Heart left ventricle (tissue), 16 donors: ENCODE measurements around the gene PDE6A. TPM values are rescaled to one million over a fixed set of nuclear protein-coding genes. Genes with fewer than 3 reads are reported as not detected.
A peak's percentile ranks its signal among the peaks of the same experiment; 100 is the strongest.
"Not testable (repeated sequence)": the region's sequence is repeated elsewhere in the genome, so short reads cannot be mapped to it uniquely, and the experiment has no call there.

ENCODE experiments used
- ATAC-seq, 4 donors: fragments of 200-7000 bp; cut with Tn5 transposase; one replicate each; pipeline ENCODE4 v1.9.1; 2020 to 2022; ENCODE audit warnings: moderate library complexity in 4 of 4, mild to moderate bottlenecking in 3 of 4, moderate number of reproducible peaks in 1 of 4
- DNase-seq, 5 donors: peaks; one replicate each; pipeline ENCODE4 v3.0.0-alpha.2; 2020
- H3K27ac ChIP-seq, 12 donors: fragments of 200-600 bp; sonication (generic) in 4 of 12; one replicate each; pipeline versions ENCODE4 v1.5.0 to v1.8.0; 2016 to 2022; ENCODE audit warnings: mild to moderate bottlenecking in 2 of 12
- H3K27me3 ChIP-seq, 9 donors: fragments of 200-600 bp; sonication (generic) in 2 of 9; one replicate each; pipeline versions ENCODE4 v1.5.1 to v1.8.0; 2016 to 2022; ENCODE audit warnings: mild to moderate bottlenecking in 3 of 9
- H3K36me3 ChIP-seq, 9 donors: fragments of 200-600 bp; sonication (generic) in 2 of 9; one replicate each; pipeline versions ENCODE4 v1.5.0 to v1.8.0; 2018 to 2022; ENCODE audit warnings: mild to moderate bottlenecking in 2 of 9
- H3K4me1 ChIP-seq, 12 donors: fragments of 200-600 bp; sonication (generic) in 4 of 12; one replicate each; pipeline versions ENCODE4 v1.5.0 to v1.8.0; 2016 to 2022; ENCODE audit warnings: mild to moderate bottlenecking in 3 of 12
- H3K4me3 ChIP-seq, 12 donors: fragments of 200-600 bp; sonication (generic) in 4 of 12; one replicate each; pipeline versions ENCODE4 v1.5.0 to v1.8.0; 2017 to 2022; ENCODE audit warnings: mild to moderate bottlenecking in 9 of 12, moderate library complexity in 4 of 12
- H3K9me3 ChIP-seq, 12 donors: fragments of 200-600 bp; sonication (generic) in 4 of 12; one replicate each; pipeline versions ENCODE4 v1.5.0 to v1.8.0; 2016 to 2022; ENCODE audit warnings: mild to moderate bottlenecking in 1 of 12
- CTCF ChIP-seq, 12 donors: fragments of 200-600 bp; sonication (generic) in 4 of 12; IDR thresholded peaks; one replicate each; pipeline versions ENCODE4 v1.5.0 to v1.8.0; 2018 to 2022; ENCODE audit warnings: antibody characterized with exemption in 12 of 12, mild to moderate bottlenecking in 5 of 12
- POLR2A ChIP-seq, 2 donors: fragments of 450-650 bp; IDR thresholded peaks; one replicate each; pipeline ENCODE4 v1.6.1; 2017; ENCODE audit warnings: antibody characterized with exemption in 2 of 2, mild to moderate bottlenecking in 2 of 2, moderate library complexity in 2 of 2
- WGBS, 4 donors: extraction: QIAGEN DNeasy Blood & Tissue Kit in 2 of 4; methylation state at CpG; one replicate each; pipeline versions ENCODE4 v1.1.5 to v1.1.7; 2013 to 2018; 5-methylcytosine and 5-hydroxymethylcytosine counted together
- intact Hi-C, 10 donors: fragments of 100-400 bp; cut with DNase I; formaldehyde crosslinking; loops; one replicate each; pipeline versions ENCODE4 v1.11.1 to v1.14.2; 2022
- polyA plus RNA-seq, 2 donors: library from polyadenylated mRNA; stranded (reverse); fragments of 200-250 nt; gene quantifications; one replicate each; pipeline ENCODE4 v1.2.3, GENCODE V29; 2013
- total RNA-seq, 9 donors: library from RNA; depleted of rRNA in 2 of 9; stranded (reverse); fragments of >200 nt in 2 of 9; fragmentation: NEBNext Ultra II Directional in 3 of 9; extraction: Animal tissue kit (Norgen Biotek cat#: 25700) in 3 of 9; gene quantifications; one replicate each; pipeline versions ENCODE4 v1.1.0 to v1.2.4, GENCODE V29; 2016 to 2023
- donor health status: ischemic (EF 13 %, LVEDD 7.1; RV severe dilation, severe dysfunction).
- donor health status: healthy with polysubstance abuse.
- donor health status: DM: no; HTN: yes; CAD: no.
- donor health status: DM: no; HTN: no; CAD: no.
- donor health status: ischemic (EF 25% LVEDD 6.9; RV normal size, moderate dysfunction).
- donor health status: ischemic (EF 25% LVEDD 5.7; RV mildly dilated, moderate dysfunction).
- donor health status: healthy.
- donor health status: DM: yes; HTN: yes; CAD: no.
- donor health status: ischemic (EF 35%, LVEDD 5.7; RV mildly dilated, moderate dysfunction).
- donor health status: nonischemic (EF 11% LVEDD 7.7; RV severe dilation, severe dysfunction).
- donor health status: DM: yes; HTN: yes; CAD: no.
- donor health status: PGD.
- donor health status: ischemic (EF 29% LVEDD 5.4; RV normal size, mild dysfunction).
- donor health status: nonischemic (EF 23%, LVEDD 6.1; RV moderate dilation, normal function).

Gene PDE6A
- total and polyA plus RNA-seq, 11 donors: 0.04 to 0.35 (median 0.11) TPM; not detected in 1

GRCh38 chr5:149953436-149954121, 9.0 kb upstream of the PDE6A start:
- WGBS, 4 donors: 87 to 90% (median 88%) methylated on average over 9 of the region's 9 CpGs
- H3K27ac ChIP-seq: no peak overlapping the region
- no peaks in the 10 kb centered on the region for H3K9me3 ChIP-seq
- intact Hi-C loops: no loop called here
- TF ChIP-seq CTCF (IDR thresholded peaks at IDR 0.05) (no peak), POLR2A (IDR thresholded peaks at IDR 0.05) (no peak)
- DNase-seq (no peak), ATAC-seq (no peak)
- no peaks in the 10 kb centered on the region for H3K36me3 ChIP-seq
- no peak overlapping the region for H3K4me3 ChIP-seq
- no peaks in the 10 kb centered on the region for H3K4me1 ChIP-seq
- no peaks in the 10 kb centered on the region for H3K27me3 ChIP-seq

- Histone ChIP-seq H3K27ac (no peak overlapping the region), H3K9me3 (no peaks in the 10 kb centered on the region), H3K4me1 (no peaks in the 10 kb centered on the region), H3K36me3 (no peaks in the 10 kb centered on the region), H3K4me3 (no peak overlapping the region), H3K27me3 (no peaks in the 10 kb centered on the region)
- WGBS, 4 donors: 64 to 81% (median 77%) methylated on average over 6 of the region's 6 CpGs
- TF ChIP-seq CTCF (IDR thresholded peaks at IDR 0.05): no peak
- TF ChIP-seq POLR2A (IDR thresholded peaks at IDR 0.05): no peak
- DNase-seq (no peak), ATAC-seq (peak in 1 of 4 donors; percentile 28)
- intact Hi-C loops: no loop called here
These were observed 6.7 kb upstream of the PDE6A start for GRCh38 chr5:149951138-149951749.

- H3K36me3 ChIP-seq: no peaks in the 10 kb centered on the region
- DNase-seq (no peak), ATAC-seq (no peak)
- H3K4me1 ChIP-seq: no peaks in the 10 kb centered on the region
- H3K27me3 ChIP-seq: no peaks in the 10 kb centered on the region
- no peak overlapping the region for H3K27ac ChIP-seq
- 86 to 92% (median 88%) methylated on average over 5 of the region's 5 CpGs for WGBS, 4 donors
- intact Hi-C loops: no loop called here
- H3K4me3 ChIP-seq: no peak overlapping the region
- TF ChIP-seq POLR2A (IDR thresholded peaks at IDR 0.05) (no peak), CTCF (IDR thresholded peaks at IDR 0.05) (no peak)
- no peaks in the 10 kb centered on the region for H3K9me3 ChIP-seq
These were observed 4.4 kb upstream of the PDE6A start for GRCh38 chr5:149948993-149949392.

GRCh38 chr5:149946118-149946517, 1.5 kb upstream of the PDE6A start:
- Histone ChIP-seq H3K9me3 (no peaks in the 10 kb centered on the region), H3K4me3 (no peak overlapping the region), H3K27ac (no peak overlapping the region), H3K36me3 (no peaks in the 10 kb centered on the region), H3K4me1 (no peaks in the 10 kb centered on the region), H3K27me3 (no peaks in the 10 kb centered on the region)
- TF ChIP-seq POLR2A (IDR thresholded peaks at IDR 0.05) (no peak), CTCF (IDR thresholded peaks at IDR 0.05) (no peak)
- intact Hi-C loops: no loop called here
- ATAC-seq: no peak
- no peak for DNase-seq
- 87 to 93% (median 90%) methylated on average over 3 of the region's 3 CpGs for WGBS, 4 donors

- WGBS, 4 donors: 86 to 99% (median 89%) methylated on average over 4 to 6 of the region's 6 CpGs
- DNase-seq, H3K36me3 ChIP-seq, H3K27ac ChIP-seq, H3K4me3 ChIP-seq, H3K27me3 ChIP-seq, intact Hi-C loops, H3K9me3 ChIP-seq, ATAC-seq: not testable (repeated sequence)
- peaks cover 0 to 19% (median 8%) of the 10 kb centered on the region in 12 donors for H3K4me1 ChIP-seq
These were observed 1.2 kb downstream of the PDE6A start for GRCh38 chr5:149943177-149943949.

GRCh38 chr5:149942741-149943169, 1.8 kb downstream of the PDE6A start:
- H3K4me3 ChIP-seq, H3K36me3 ChIP-seq, ATAC-seq, H3K9me3 ChIP-seq, intact Hi-C loops, DNase-seq, H3K27me3 ChIP-seq, H3K27ac ChIP-seq: not testable (repeated sequence)
- peaks cover 0 to 25% (median 12%) of the 10 kb centered on the region in 12 donors for H3K4me1 ChIP-seq
- 65 to 76% (median 69%) methylated on average over 4 of the region's 4 CpGs for WGBS, 4 donors
